Cardiac fibroblast (primary cell): Measurements from ENCODE around the gene TFB2M.

Source experiments
- DNase-seq, 2 donors: peaks; one replicate each; pipeline versions ENCODE4 v3.0.0 to v3.0.0-alpha.2; 2010; ENCODE audit warnings: low read depth in 2 of 2
- H3K4me3 ChIP-seq, 2 donors: replicated peaks in 1 of 2; 1 replicate in 1 of 2; 2 replicates in 1 of 2; pipeline ENCODE4 v1.5.1; 2011; ENCODE audit warnings: low read depth in 2 of 2, low read length in 2 of 2, mild to moderate bottlenecking in 2 of 2, moderate library complexity in 1 of 2
- TF ChIP-seq, protein P1 (sequence below): IDR thresholded peaks from one replicate; pipeline ENCODE4 v1.5.1; 2011; ENCODE audit warnings: low read depth, mild to moderate bottlenecking, low read length, inconsistent platforms

TFB2M gene

DNA sequence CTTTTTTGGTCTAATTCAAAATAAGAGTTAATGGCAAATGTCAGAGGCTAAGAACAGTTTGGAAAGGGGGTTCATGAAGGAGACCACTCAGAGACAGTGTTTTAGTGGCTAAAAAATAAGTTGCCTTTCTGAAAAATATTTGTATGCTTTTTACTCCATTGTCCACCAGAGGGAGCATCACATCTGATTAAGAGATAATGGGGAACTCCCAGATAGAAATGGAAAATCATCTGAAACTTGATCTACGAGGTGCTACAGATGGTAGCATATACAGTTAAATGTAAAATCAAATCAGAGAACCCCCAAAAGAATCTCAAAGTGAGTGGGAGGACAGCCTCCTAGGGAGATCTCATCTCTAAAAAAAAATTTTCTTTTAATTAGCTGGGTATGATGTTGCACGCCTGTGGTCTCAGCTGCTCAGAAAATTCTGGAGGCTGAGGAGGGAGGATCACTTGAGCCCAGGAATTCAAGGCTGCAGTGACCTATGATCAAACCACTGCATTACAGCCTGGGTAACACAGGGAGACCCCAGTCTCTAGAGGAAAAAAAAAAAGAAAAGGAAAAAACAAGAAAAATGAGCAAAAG, 68.6 kb downstream of the TFB2M start:
- TF ChIP-seq, protein P1, sequence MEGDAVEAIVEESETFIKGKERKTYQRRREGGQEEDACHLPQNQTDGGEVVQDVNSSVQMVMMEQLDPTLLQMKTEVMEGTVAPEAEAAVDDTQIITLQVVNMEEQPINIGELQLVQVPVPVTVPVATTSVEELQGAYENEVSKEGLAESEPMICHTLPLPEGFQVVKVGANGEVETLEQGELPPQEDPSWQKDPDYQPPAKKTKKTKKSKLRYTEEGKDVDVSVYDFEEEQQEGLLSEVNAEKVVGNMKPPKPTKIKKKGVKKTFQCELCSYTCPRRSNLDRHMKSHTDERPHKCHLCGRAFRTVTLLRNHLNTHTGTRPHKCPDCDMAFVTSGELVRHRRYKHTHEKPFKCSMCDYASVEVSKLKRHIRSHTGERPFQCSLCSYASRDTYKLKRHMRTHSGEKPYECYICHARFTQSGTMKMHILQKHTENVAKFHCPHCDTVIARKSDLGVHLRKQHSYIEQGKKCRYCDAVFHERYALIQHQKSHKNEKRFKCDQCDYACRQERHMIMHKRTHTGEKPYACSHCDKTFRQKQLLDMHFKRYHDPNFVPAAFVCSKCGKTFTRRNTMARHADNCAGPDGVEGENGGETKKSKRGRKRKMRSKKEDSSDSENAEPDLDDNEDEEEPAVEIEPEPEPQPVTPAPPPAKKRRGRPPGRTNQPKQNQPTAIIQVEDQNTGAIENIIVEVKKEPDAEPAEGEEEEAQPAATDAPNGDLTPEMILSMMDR = peak; percentile 59
- DNase-seq = peak; percentile 83 to 90
- H3K4me3 ChIP-seq = no peak overlapping the region

DNA sequence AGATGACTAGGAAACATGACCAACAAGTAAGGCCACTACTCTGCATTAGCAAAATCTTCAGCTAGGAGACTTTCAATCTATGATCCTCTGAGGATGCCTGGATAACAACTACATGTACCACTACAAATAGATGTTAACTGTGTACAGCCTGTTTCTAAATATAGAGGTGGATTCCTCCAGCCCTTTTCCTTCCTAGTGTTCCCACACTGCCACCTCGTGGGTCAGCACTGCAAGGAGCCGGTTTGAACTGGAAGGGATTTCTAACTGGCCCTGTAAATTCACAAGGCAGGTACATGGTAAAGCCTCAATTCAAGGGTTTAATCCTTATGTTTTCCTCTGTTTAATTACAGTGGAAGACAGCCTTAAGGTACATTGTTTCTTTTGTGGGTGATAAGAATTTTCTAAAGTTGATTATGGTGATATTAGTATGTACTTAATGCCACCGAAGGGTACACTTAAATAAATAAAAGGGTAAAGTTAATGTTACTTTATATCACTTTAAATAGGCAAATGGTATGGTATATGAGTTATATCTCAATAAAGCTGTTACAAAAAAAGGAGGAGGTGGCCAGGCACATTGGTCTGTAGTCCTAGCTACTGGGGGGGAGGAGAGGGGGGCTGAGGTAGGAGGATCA, 73.3 kb downstream of the TFB2M start:
- no peak overlapping the region for H3K4me3 ChIP-seq
- peak; percentile 84 to 86 for DNase-seq
- TF ChIP-seq, protein P1 = peak; percentile 91

DNA sequence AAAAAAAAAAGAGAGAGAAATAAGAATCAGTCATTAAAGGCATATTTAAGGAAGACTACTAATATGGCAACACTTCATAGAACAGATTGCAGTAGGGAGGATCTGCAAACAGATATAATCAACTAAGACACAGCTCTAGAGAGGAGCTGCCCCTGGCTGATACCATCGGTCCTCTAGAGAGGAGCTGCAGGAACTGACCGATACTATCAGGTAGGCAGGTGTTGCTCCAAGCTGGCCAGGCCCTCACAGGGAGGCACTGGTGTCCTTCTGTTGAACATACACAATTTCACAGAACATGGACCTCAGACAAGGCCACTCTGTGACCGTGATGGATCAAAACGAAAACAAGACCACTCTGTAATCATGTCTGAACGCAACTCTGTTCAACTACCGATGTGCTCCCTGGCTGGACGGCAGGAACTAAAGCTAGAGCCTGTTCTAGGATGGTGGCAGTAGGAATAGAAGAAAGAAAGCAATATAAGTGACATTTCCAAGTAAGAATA, 74.5 kb downstream of the TFB2M start:
- no peak overlapping the region for H3K4me3 ChIP-seq
- no peak for DNase-seq
- TF ChIP-seq, protein P1 = no peak
